ENCODE results near the gene EDRF1. TPM values are rescaled to one million over a fixed set of nuclear protein-coding genes. Genes with fewer than 3 reads are reported as not detected.

The EDRF1 gene
- total and polyA plus RNA-seq, 10 of the 15 experiments (the other 5 are each of a cell fraction or from before 2014, with no cell fraction given), result 16.8 to 99.7 (median 42.9) TPM

- TF ChIP-seq ZBTB40 (IDR thresholded peaks at IDR 0.05; ENCODE audit: borderline replicate concordance), result no peak
- TF ChIP-seq YBX1 (IDR thresholded peaks at IDR 0.05), result no peak
- TF ChIP-seq SUZ12 (IDR thresholded peaks at IDR 0.05; ENCODE audit: unreplicated experiment), result no peak
- TF ChIP-seq NFYA (IDR thresholded peaks at IDR 0.05; ENCODE audit: borderline replicate concordance, low read depth, low read length), result no peak
- no peak for TF ChIP-seq RUNX3 (IDR thresholded peaks at IDR 0.05; ENCODE audit: low read length)
Observed at GRCh38 chr10:125795637-125796190, 76.2 kb downstream of the EDRF1 start (continued).

GRCh38 chr10:125797424-125797823 is 77.9 kb downstream of the EDRF1 start:
- no peak overlapping the region for H3K27ac ChIP-seq (ENCODE audit: control insufficient read depth, insufficient read depth)
- no peak overlapping the region for H3K9ac ChIP-seq (ENCODE audit: control insufficient read depth, insufficient read depth, low read length)
- in situ Hi-C loops (cut with MboI), result no loop called here
- FAIRE-seq (no peak), DNase-seq (ENCODE audit: low read depth, low spot score) (no peak), ATAC-seq (no peak)
- SMC1A ChIA-PET (ENCODE audit: uncharacterized antibody, unreplicated experiment), result interaction anchor here (0.7 kb wide), 1 partner anchor 26 kb away, joined by 3 read pairs; the partner anchor contains the start of genes BCCIP and UROS
- H3K9me3 ChIP-seq (replicated peaks; ENCODE audit: control insufficient read depth, insufficient read depth, low read length), result no peaks in the 10 kb centered on the region
- intact Hi-C loops (cut with micrococcal nuclease; ENCODE audit: unreplicated experiment), result no loop called here
- no peaks in the 10 kb centered on the region for H3K4me1 ChIP-seq (ENCODE audit: control insufficient read depth, insufficient read depth, low read length)
- no peaks in the 10 kb centered on the region for H3K79me2 ChIP-seq (ENCODE audit: control insufficient read depth, insufficient read depth, low read length)
- no peak overlapping the region for H2AFZ ChIP-seq (ENCODE audit: control insufficient read depth, low read depth, low read length)
- peaks cover 2 to 9% of the 10 kb centered on the region in 2 experiments for H3K36me3 ChIP-seq (ENCODE audit: control insufficient read depth in 2 of 2, insufficient read depth in 2 of 2, low read length in 1 of 2)
- POLR2A ChIA-PET, result interaction anchor here (0.7 kb wide), 1 partner anchor 34 kb away, joined by 5 read pairs; no protein-coding TSS in a partner anchor
- H3K27me3 ChIP-seq (replicated peaks in 1 of 2; ENCODE audit: control insufficient read depth in 2 of 2, insufficient read depth in 2 of 2, low read length in 1 of 2), result no peaks in the 10 kb centered on the region
- RAD21 ChIA-PET (ENCODE audit: unreplicated experiment), result no interaction called here
- H4K20me1 ChIP-seq (ENCODE audit: control insufficient read depth, insufficient read depth), result no peaks in the 10 kb centered on the region
- BruUV-seq (replicated peaks), result no TSS peak
- no peak overlapping the region for H3K4me2 ChIP-seq (ENCODE audit: control insufficient read depth, insufficient read depth)
- TF ChIP-seq HDAC2 (IDR thresholded peaks at IDR 0.05) (no peak), MYC (IDR thresholded peaks at IDR 0.05; ENCODE audit: insufficient read depth, insufficient read length, insufficient replicate concordance, low read length, severe bottlenecking) (no peak), MTA2 (IDR thresholded peaks at IDR 0.05; ENCODE audit: low read depth) (no peak), YBX1 (IDR thresholded peaks at IDR 0.05) (no peak)
- no peak overlapping the region for H3K4me3 ChIP-seq
- 95% methylated on average over 8 of the region's 8 CpGs for whole genome bisulfite sequencing (ENCODE audit: insufficient coverage, insufficient replicate concordance, low lambda C conversion rate, missing lambda C conversion rate)
- CTCF ChIA-PET, result interaction anchor here (0.8 kb wide), 1 partner anchor 72 kb away, joined by 3 read pairs; no protein-coding TSS in a partner anchor

Data from GM12878 (cell line).